Stimulated activated CD8-positive, alpha-beta memory T cell treated with anti-CD3 and anti-CD28 coated beads, Interleukin-7, amount 100 ng/mL, for 1 hour (primary cell): Measurements from ENCODE around the gene CHST11.
"Not testable (repeated sequence)": the region's sequence is repeated elsewhere in the genome, so short reads cannot be mapped to it uniquely, and the experiment has no call there.

Source experiments
- DNase-seq, 2 donors: peaks; one replicate each; pipeline ENCODE4 v3.0.0-alpha.2; 2020; ENCODE audit warnings: low read depth in 2 of 2

The CHST11 gene

DNA sequence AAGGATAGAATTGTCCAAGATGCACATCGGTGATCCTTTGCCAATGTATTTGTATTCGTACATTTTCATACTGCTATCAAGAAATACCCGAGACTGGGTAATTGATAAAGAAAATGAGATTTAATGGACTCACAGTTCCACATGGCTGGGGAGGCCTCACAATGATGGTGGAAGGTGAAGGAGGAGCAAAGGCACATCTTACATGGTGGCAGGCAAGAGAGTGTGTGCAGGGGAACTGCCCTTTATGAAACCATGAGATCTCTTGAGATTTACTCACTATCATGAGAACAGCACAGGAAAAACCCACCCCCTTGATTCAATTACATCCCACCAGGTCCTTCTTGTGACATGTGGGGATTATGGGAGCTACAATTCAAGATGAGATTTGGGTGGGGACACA, 107.9 kb downstream of the CHST11 start:
- not testable (repeated sequence) for DNase-seq

DNA sequence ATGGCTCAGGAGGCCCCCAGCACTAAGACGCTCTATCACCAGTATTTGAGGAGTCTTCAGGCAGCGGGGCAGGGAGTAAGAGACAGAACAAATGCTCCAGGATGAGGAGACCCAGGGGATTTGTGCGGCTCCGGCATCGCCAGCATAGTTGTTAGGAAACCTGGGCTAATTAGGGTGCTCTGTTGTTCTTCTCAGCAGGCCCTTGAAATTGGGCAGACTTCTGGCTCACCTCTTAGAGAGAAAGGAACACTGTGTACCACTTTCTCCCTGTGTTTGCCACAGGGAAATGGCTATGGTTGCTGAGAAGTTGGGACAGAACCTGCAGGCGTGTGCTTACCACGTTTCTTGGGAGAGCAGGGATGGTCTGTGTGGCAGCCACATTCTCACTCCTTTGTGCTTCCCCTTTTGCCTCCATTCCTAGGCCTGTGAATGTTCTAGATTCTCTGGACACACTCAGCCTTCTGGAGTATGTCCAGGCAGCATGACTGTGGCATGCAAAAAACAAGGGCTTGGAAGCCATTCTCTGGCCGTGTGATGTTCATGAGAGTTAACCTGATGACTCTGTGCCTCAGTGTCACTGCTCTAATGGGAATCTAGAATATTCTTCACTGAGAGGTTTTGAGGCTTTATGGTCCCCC, 109.0 kb downstream of the CHST11 start:
- no peak for DNase-seq

DNA sequence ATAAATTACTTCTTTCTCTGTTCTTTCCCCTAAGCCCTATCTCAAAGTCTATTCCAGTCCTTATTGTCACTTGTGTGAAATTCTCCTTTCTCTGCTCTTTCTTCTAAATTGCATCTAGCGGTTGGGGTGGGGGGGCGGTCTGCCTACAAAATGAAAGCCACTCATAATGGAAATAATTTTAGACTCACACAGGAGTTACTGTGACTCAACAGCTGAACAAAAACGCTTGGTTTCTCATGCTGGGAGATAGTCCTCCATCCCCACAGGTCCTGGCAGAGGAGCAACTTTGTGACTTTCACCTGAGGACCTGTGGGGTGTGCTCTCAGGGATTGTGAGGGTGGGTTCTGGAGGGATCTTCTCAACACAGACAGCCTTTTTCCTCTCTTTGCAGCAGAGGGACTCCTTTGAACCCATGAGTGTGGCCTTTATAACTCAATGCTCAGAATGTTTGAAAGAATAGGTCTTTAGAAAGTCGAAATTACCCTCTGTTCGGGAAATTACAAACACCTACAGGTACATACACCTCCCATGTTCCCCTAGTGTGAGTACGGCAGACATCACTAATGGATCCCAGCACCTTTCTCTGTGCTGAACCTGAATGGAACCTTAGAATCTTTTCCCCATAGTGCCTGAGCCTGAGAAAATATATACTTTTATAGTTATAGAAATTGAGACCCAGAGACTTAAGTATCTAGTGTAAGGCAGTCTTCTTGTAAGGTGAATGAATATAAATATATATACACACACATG, 109.7 kb downstream of the CHST11 start:
- DNase-seq, result no peak

DNA sequence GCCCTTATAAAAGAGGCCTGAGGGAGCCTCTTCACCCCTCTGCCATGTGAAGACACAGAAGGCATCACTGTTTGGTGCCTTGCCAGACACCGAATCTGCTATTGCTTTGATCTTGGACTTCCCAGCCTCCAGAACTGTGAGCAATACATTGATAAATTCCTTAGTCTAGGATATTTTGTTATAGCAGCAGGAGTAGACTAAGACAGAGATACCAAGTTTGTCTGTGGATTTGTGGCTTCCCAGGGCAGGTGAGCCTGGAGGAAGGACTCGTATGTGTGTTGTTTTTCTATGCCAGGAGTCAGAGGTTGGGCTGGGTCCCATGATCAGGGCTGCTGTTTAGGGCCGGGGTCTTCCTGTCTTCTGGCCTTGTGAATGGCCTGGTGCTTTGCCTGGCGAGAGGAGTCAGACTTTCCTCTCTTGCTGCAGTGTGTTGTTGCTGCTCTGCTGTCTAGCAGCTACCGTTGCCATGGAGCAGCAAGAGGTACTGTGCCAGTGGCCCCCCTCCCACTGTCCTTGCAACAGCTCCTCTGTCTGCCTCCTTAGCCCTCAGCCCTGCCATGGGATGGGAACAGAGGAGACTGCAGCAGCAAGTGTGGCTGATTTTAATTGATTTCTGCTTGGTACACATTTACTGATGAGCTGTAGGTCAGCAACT, 111.2 kb downstream of the CHST11 start:
- DNase-seq, result no peak

DNA sequence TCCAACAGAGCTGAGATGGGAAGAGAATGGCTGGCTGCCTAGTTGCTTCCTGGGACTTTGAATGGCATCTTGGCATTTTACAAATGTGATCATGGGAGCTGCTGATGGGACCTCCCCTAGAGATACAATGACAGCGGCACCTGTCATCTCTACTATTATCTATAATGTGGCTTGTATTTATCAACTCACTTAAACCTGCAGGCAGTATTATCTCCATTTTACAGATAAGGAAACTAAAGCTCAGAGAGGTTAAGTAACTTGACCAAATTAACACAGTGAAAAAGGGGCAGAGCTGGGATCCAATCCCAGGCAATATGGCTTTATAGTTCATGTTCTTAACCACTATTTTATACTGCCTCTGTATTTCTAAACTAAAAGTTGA, 111.7 kb downstream of the CHST11 start:
- no peak for DNase-seq

DNA sequence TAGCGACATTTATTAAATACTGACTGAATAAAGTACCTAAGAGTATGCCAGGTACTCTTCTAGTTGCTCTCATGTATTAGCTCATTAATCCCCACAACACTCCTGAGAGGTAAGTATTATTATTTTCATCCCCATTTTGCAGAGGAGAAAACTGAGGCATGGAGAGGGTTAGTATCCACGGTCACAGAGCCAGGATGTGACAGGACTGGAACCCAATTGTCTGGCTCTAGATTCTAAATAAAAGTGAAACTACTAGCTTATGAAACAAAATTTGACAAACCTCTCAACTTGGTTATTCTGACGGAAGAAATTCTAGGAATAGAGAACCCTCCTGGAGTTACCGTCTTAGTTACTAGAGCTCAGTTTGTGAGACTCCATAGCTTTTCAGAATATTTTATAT, 112.2 kb downstream of the CHST11 start:
- no peak for DNase-seq

DNA sequence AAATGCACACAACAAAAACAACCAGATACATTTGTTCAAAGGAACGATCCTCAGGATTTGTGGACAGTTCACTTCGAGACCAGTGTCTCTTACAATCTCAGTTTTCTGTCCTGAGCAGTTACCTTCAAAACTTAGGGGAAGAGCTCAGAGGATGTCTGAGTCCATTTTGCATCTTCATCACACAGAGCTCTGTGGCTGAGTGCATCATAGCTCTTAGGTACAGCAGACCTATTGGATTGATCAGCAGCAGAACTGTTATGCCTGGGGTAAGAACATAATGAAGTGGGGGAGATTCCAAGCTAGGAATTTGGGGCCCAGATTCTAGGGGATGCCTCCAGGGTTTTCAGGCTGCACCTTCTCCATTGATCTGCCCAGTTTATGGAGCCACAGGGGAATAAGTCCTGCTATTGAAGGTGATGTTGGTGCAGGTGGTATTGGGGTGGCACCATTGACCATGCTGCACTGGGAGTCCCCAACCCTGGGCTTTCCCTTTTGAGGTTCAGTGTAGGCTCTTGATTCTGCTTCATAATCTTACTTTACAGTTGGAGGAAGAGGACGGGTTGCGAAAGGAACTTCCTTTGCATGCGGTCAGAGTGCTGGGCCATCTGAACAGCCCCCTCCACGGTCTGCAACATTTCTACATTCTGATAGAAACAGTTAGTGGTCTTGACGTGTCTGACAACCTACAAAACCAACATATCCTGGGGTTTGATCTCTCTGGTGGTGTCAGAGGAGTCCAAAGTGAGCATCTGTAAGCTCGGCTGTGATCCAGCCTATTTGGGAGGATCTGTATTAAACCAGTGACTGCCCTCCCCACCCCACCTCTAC, 112.8 kb downstream of the CHST11 start:
- DNase-seq, result peak; percentile 6 to 35

DNA sequence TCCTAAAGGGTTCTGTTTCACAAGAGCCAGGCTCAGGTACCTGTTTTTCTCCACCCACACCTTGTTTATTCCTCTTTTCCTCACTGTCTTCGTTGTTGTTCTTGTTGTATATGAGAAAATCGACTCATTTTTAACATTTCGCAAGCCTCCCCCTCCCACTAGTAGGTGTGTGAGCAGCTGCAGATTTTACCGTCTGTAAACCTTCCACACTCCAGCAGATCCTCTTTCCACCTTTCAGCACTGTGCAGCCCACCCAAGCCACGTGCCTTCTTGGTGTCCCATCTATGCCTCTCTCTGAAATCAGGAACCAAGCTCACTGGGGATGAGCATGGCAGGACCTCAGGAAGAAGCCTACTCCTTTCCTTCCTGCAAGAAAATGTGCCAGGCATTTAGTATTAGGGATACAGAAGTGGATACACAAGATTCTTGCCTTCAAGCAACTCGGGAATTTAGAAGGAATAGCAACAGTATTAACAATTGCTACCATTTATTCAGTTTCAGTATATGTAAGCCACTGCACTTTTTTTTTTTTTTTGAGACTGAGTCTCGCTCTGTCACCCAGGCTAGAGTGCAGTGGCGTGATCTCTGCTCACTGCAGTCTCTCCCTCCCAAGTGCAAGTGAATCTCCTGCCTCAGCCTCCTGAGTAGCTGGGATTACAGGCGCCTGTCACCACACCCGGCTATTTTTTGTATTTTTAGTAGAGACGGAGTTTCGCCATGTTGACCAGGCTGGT, 113.6 kb downstream of the CHST11 start:
- no peak for DNase-seq

DNA sequence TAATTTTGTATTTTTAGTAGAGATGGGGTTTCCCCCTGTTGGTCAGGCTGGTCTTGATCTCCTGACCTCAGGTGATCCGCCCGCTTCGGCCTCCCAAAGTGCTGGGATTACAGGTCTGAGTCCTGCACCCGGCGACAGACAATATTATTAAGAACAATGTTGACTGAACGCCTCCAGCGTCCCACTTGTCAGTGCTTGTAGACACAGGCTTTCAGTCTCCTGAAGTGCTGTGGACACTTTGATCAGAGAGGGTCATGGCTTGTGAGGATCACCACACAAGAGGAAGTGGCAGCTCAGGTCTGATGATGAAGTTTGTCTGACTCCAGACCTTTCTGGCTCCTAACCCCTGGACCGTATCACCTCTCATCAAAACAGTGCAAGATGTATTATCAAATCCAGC, 114.6 kb downstream of the CHST11 start:
- no peak for DNase-seq

DNA sequence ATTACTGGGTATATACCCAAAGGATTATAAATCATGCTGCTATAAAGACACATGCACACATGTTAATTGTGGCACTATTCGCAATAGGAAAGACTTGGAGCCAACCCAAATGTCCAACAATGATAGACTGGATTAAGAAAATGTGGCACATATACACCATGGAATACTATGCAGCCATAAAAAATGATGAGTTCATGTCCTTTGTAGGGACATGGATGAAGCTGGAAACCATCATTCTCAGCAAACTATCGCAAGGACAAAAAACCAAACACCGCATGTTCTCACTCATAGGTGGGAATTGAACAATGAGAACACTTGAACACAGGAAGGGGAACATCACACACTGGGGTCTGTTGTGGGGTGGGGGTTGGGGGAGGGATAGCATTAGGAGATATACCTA, 117.6 kb downstream of the CHST11 start:
- not testable (repeated sequence) for DNase-seq

DNA sequence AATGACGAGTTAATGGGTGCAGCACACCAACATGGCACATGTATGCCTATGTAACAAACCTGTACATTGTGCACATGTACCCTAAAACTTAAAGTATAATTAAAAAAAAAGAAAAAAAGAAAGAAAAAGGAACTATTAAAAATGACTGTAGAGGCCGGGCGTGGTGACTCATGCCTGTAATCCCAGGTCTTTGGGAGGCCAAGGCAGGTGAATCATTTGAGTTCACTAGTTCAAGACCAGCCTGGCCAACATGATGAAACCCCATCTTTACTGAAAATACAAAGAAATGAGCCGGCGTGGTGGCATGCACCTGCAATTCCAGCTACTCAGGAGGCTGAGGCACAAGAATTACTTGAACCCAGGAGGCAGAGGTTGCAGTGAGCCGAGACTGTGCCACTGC, 118.0 kb downstream of the CHST11 start:
- DNase-seq, result not testable (repeated sequence)

DNA sequence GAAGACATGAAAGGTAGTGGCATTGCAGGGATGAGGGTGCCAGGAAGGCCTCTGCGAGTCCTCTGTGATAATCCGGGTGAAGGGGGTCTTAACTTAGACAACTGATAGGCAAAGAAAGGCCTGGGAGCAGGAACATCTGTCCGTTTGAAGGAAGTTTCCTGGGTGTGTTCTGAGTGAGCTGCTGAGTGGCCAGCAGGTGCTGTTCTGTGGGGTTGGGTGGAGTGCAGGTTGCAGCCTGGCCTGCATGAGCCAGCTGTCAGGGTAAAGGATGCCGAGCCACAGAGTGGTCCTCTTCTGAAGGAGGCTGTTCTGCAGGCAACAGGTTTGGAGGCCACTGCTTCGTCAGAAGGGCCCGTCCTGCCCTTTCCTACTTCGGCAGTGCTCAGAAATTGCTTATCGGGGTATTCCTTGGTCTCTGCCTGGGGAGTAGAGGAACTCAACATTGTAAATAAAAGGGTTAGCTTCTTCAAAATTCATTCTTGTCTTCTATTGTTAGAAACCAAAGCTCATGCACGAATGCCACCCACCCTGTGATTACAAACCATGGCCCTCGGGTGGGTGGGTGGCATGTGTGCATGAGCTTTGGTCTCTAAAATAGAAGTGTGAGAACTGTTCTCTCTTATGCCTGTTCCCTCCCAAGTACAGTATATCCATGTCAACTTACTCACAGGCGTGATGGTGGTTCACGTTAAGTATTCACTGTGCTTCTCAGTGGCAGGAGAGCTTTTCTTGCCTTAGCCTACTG, 118.9 kb downstream of the CHST11 start:
- DNase-seq, result no peak

DNA sequence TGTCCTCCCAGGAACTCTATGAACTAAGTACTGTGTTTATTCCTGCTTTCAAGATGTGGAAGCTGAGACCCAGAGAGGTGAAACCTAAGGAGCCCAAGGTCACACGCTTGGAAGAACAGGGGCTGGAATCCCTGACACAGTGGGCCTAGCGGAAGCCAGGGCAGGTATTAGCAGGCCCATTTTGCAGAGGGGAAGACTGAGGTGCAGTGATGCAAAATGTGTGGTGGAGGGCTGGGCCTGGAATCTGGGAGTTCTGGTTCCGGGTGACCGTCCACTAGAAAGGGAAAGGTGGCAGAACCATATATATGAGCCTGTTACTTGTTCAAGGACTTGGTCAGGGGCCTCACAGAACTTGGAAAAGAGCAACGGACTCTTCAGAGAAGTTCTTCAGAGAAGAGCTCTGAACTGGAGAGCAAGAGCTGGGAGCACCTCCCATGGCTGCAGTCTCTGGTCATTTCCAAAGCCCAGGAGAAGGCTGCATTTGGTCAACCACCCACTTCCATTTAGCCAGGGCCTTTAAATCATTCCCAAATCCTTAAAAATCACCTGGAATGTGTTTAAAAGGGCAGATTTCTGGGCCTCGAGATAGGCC, 119.5 kb downstream of the CHST11 start:
- no peak for DNase-seq

DNA sequence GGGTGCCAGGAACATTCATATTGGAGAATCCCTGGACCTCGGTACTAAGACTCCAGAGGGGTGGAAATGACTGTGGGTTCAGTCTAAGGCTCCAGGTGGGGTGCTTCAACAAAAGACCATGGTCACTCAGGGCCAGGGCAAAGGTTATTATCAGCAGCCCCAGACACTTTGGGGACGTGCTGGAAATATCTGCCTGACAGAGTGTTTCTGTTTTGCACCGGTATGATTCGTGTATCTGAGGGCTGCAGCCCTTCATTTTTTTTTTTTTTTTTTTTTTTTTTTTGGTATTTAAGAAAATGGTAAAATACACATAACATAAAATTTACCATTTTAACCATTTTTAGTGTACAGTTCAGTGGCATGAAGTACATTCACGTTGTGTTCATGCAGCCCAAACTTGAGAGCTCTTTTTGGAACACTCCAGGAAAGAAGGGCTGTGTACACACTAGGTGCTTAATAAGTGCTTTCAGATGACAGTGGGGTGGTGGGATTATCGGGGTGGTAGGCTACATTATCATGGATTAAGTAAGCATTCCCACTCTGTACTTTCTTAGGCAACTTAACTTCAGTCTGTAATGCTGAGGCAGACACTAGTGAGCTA, 120.3 kb downstream of the CHST11 start:
- no peak for DNase-seq

DNA sequence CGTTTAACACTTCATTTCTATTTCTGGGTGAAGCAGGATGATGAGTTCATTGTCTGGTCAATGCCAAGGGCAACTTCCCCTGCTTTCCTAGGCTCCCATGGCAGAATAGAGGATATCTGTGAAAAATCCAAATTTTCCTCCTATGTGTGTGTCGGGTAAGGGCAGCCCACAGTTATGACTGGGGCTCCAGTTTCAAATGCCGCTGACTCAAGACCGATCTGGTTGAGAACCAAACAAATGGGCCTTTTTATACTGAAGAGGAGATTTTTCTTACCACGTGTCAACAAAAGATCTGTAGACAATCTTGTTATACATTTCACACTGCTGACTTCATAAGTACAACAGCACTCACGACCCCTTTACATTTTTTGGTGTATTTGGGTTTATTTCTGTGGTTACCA, 120.8 kb downstream of the CHST11 start:
- DNase-seq, result no peak

DNA sequence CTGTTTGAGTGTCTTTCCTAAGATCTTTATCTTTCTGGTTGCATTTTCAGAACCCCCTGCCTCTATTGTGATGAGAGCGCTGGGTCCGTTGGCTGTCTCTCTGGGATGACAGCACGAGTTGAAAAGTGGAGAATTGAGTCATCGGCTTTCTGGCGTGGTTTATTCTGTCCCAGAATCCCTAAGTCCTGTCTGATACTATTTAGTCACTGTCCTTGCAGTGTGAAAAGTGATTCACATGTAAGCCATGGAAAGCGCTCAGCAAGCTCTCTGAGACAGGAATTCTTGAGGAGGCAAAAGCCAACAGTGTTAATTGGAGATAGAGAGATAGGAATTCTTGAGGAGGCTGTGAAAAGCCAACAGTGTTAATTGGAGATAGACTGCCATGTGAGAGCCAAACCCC, 121.7 kb downstream of the CHST11 start:
- DNase-seq, result no peak

DNA sequence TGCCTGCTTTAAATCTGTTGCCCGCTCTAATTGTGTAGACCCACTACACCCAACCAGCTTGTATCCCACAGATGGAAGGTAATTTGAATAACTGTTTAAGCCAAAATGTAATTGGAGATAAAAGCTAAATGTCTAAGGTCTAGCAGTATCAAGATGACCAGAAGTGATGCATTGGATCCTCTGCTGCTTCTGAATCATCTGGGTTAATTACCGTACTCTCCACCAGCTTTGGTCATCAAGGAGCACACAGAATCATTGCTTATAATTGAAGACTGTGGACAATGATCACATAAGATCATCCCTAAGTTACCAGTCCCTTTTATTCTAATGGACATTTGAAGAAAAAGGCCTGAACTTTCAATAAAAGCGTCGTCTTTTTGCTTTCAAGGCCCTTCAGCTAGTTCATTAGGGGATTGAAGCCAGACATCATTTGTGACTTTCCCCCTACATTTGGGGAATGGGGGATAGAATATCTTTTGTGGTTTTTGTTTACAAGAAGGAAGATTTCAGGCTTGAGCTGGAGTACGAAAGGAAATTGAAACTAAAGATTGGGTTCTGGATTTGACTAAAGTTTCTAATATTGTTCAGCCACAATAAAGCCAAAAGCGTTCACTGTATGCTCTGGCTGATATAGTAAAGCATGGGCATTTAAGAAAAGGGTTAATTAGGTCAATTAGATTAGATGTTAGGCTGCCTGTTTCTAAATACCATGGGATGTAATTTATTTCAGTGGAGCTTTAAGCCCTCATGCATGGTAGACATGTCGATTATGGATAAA, 123.2 kb downstream of the CHST11 start:
- no peak for DNase-seq

DNA sequence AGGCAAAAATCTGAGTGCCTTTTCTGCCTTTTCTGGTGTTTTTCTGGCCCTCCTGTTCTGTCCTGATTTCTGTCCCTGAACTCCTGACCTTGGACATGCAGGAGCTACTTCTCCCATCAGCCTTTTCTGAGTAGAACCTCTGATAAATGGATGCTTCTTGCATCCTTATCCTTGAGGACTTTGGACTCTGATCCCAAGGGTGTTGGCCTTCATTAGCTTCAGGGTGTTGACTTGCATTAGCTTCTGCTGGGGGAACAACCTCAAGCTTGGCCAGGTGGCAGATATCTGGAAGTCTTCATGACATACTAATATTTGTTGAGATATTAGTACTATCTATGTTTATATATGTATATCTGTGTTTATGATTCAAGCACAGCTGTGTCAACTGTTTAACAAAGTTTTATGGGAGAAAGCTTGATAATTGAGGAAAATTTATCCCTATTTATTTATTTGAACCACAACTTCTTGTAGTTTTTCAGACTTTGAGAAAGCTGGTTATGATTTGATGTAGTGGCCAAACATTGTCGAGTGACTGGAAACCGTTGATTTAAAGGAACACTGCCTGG, 124.3 kb downstream of the CHST11 start:
- no peak for DNase-seq

DNA sequence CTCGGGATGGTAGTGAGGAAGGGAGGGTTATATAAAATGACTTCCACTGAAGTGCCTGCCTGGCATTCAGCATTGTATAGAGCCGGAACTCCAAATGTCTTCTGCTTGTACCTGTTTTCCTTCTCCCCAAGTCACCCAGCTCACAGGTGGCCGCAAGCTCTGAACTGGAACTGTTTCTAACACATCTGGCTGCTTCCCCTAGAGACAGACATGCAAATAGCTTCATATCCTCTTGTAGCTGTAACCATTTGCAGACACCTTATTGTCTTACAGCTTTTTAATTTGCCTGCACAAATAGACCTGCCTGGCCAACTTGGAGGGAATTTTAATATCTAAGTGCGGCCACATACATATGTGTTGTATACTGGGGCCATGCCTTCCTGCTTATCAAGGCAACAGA, 126.0 kb downstream of the CHST11 start:
- no peak for DNase-seq
